SKM-1 treated with dmso at 0.1 percent for 144 hours (cell line): ENCODE data around the gene STX16.

Experiments used
- DNase-seq: peaks from one replicate; lab custom pipeline; 2025; ENCODE audit not compliant: unreplicated experiment; lab: John Stamatoyannopoulos, UW

The STX16 gene

DNA sequence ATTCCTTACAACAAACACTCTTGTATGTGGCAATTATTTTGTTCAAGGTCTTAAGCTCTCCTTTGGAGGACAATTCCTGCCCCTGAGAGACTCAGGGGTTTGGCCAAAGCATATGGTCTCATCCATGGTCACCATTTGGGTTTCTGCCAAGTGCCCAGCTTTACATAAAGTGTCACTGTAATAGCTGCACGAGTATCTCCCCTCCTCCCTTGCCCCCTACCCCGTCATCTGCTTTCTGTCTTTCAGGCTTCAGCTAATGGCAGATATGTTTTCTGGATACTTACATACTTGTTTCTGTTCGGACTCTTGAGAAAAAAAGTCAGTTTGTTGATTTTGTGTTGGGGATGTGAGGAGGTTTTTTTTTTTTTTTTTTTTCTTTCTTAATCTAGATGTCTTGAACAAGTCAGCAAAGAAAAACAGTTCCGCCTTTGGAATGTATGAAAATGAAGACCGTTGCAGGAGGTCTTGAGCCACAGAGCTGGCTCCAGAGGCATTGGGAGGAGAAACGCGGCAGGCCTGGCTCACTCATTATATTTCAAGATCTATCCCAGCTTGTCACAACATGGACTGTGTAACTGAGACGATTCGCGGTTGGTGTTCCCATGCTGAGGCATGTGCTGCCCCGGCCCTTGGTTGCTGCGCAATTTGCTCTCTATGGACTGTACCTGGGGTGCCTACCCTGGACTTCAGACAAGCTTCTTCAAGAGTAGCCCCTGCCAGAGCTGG is 32.6 kb upstream of the STX16 start:
- DNase-seq: no peak

- DNase-seq: no peak
Observed at GRCh38 chr20:58619077-58619863, 31.8 kb upstream of the STX16 start.

- no peak for DNase-seq
Observed at GRCh38 chr20:58619864-58620431, 31.1 kb upstream of the STX16 start.

DNA sequence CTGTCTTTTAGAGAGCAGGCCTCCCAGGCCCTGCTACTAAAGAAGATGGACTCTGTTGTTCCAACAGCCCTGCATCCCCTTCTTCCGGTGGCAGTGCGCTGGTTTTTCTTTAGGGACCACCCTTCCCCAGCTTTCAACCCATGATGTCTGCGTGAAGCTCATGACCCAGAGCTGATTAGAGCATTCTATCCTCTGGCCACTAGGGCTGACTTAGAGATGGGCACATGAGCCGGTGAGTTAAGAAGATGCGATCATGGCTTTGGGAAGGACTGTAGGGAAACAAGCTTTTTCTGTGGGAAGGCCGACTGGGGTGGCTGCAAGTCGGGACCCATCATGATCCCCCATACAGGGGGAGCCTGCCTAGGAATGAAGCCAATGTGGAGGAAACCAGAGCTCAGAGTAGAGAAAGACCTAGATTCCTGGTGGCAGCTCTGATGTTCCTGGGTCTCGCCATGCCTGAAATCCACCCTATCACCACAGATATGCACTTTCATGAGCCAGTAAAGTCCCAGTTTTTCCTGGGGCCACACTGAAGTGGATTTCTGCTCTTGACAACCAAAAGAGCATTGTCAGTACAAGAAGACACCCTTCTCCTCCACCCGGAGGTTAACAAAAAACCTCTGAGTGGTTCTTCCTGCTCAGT is 29.1 kb upstream of the STX16 start:
- no peak for DNase-seq

- DNase-seq: no peak
Observed at GRCh38 chr20:58622671-58623578, 28.2 kb upstream of the STX16 start.

DNA sequence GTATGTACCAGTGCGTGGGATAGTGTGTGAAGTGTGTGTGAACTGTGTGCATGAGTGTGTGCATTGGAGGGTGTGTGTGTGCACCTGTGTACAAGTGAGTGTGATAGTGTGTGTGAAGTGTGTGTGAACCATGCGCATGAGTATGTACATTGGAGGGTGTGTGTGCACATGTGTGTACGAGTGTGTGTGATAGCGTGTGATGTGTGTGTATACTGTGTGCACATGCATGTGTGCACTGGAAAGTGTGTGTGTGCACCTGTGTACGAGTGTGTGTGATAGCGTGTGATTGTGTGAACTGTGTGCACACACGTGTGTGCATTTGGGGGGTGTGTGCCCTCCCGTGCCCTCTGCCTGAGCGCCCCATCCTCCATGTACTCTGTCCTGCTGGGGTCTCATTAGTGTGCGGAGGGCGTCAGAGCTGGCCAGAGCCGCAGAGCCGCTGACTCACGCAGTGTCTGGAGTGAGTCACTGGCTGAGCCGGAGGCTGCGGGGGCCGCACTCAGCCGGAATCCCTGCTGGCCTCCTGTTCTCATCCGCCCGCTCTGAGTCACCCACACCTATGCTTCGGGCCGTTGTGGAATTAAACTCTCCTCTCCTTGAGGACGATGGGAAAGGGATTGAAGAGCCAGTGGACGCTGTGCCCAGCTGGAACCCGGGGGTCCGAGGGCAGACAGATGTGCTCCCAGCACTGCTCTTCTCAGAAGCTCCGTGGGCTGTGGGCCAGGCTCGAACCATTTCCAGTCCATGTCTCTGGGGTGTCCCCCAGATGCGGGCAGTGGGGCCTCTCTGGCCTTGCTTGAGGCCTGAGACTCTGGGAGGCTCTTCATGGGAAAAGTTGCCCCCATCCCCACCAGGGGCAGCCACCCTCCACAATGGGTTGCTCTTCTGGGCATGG is 27.3 kb upstream of the STX16 start:
- no peak for DNase-seq

GRCh38 chr20:58624687-58625086 is 26.4 kb upstream of the STX16 start:
- no peak for DNase-seq

DNA sequence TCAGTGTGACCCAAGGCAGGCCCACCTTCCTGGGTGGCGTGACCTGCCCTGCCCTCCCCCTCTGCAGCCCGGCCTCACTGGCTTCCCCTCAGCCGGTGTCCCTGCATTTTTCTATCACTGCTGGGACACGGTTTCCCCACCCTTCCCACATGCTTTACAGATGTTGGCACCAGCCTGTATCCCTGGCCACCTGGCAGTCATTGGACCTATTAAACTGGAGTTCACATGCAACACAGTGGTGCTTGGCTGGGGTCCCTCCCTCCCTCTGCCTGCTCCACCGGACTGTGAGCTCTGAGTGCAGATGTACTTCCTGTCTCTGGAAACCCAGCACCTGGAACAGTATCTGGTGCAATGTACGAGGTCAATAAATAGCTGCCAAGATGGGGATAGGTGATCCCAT is 25.5 kb upstream of the STX16 start:
- DNase-seq: no peak

DNA sequence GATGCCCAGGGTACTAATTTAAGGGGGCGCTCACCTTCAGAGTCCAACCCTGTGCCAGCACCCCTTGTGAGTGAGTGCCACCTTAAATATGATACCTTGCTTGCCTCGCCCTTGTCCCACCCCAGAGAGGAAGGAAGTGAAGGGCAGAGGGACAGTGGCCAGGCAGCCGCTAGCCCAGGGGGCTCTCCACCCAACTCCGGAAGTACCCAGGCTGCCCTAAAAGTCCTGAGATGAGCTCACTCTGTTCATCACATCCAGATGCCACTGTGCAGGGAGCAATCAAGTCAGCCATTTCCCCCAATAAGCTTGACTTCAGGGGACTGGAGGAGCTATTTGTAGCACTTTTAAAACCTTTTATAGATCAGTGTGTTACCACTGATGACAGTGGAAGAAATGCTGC is 25.0 kb upstream of the STX16 start:
- no peak for DNase-seq

- no peak for DNase-seq
Observed at GRCh38 chr20:58627212-58628072, 23.6 kb upstream of the STX16 start.

DNA sequence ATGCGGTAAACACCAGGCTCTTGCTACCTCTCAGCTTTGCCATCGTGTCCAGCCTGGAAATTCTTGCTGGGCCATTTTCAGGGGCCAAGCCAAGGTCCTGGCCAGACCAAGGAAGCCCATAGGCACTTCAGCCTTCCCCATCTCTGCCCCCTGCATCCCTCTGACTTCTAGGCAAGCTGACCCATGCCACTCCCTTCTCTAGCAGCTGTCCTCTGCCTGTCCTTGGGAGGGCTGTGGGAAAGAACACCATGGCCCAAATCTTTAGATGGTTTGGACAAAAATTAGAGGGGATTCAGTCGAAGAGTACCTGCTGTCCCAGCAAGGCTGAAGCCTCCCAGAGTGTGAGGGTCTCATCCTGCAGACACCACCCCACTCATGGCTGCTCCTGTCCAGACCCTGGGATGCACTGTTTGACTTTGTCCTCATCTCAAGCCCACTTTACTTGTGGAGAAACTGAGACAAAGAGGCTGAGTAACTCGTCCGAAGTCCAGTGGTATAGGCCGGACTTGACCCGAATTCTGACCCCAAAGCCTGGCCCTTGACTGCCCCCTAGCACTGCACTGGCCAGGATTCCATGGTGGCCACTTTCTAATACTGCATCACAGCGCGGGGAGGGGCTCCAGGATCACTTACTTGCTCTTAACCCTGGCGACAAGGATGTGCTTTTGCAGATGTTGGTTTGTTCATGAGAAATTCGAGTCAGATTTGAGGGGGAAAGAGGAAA is 22.4 kb upstream of the STX16 start:
- no peak for DNase-seq

DNA sequence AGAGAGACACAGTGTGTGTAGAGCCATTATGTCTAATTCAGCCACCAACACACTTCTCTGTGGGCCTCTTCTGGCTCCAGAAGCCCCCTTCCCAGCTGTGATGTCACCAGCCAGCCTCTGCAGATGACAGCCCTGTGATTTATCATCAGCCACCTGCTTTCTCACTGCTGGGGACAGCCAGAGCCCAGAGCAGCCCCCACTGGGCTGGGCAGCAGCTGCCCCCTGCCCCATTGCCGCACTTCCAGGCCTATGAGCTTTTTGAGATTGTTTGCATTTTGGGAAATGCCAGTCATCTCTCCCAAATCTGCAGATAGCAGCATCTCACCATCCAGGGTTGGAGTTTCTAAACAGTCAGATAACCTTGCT is 21.9 kb upstream of the STX16 start:
- DNase-seq: no peak

DNA sequence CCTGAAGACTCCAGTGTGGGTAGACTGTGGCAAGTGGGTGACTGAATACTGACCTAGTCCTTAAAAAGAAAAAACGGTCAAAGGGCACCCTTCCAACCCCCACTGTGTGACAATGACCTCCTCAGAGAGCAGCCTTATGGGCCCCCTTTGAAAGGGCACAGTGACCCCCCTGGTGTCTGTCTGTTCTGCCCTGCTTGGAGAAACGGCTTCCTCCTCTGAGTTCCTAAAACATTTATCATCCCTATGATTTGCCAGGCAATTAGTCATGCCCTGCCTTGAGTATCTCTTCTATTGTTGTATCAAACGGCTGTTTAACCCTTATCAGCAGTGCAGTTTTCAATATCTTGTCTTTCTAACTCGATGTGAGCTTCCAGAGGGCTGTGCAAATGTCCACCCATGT is 21.0 kb upstream of the STX16 start:
- no peak for DNase-seq

GRCh38 chr20:58633161-58634053 is 17.7 kb upstream of the STX16 start:
- no peak for DNase-seq

DNA sequence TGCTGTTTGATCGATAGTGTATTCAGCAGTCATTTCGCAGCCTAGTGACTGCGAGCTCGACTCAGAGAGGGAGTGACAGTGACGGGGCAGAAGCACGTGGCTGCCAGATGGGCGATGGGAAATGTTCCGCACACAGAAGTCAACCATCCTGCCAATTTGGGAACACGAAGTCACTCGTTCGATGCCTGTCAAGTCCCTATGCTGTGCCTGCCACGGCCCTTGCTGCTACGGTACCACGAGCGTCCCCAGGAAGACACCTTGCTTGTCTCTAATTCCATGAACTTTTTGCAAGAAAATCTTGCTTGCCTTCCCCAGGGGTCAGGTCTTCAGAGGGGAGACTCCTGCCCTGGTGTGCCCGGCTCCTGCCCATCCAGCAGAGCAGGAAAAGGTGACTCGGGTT is 17.0 kb upstream of the STX16 start:
- DNase-seq: no peak

GRCh38 chr20:58634521-58635278 is 16.4 kb upstream of the STX16 start:
- DNase-seq: no peak

DNA sequence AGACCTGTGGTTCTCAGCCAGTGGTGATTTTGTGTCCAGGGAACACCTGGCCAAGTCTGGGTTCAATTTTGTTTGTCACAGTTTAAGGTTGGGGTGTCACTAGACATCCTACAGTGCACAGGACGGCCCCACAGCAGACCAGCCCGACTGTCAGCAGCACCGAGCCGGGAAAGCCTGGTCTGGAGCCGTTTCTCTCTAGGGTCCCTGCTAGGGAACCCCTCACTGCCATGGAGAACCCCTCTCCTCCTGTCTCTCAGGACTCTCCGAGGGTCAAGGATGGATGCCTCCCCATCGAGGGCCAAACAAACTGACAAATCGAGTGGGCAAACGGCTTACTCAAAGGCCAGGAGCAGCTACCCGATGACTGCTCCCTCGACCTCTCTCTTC is 15.8 kb upstream of the STX16 start:
- DNase-seq: no peak
